BLaER1 (cell line): ENCODE results near the gene HTRA2.

Experiments
- H3K27ac ChIP-seq: shearing (Covaris generic); formaldehyde crosslinking; 2 replicates; pipeline ENCODE4 v1.8.1; 2022
- H3K27me3 ChIP-seq: shearing (Covaris generic); formaldehyde crosslinking; 2 replicates; pipeline ENCODE4 v1.8.1; 2022
- H3K36me3 ChIP-seq: shearing (Covaris generic); formaldehyde crosslinking; 2 replicates; pipeline ENCODE4 v1.8.1; 2022
- H3K4me1 ChIP-seq: shearing (Covaris generic); formaldehyde crosslinking; 2 replicates; pipeline ENCODE4 v1.8.1; 2022
- H3K4me2 ChIP-seq: shearing (Covaris generic); formaldehyde crosslinking; 2 replicates; pipeline ENCODE4 v1.8.1; 2022
- H3K4me3 ChIP-seq: shearing (Covaris generic); formaldehyde crosslinking; 2 replicates; pipeline ENCODE4 v1.8.1; 2022
- H3K9ac ChIP-seq: shearing (Covaris generic); formaldehyde crosslinking; 2 replicates; pipeline ENCODE4 v1.8.1; 2022
- H3K9me3 ChIP-seq: shearing (Covaris generic); formaldehyde crosslinking; 2 replicates; pipeline ENCODE4 v1.8.1; 2022
- H4K20me1 ChIP-seq: shearing (Covaris generic); formaldehyde crosslinking; 2 replicates; pipeline ENCODE4 v1.8.1; 2022
- Cebpa-rat ChIP-seq: shearing (Covaris generic); IDR thresholded peaks from 2 replicates; pipeline ENCODE4 v1.8.1; 2022

Gene HTRA2

DNA sequence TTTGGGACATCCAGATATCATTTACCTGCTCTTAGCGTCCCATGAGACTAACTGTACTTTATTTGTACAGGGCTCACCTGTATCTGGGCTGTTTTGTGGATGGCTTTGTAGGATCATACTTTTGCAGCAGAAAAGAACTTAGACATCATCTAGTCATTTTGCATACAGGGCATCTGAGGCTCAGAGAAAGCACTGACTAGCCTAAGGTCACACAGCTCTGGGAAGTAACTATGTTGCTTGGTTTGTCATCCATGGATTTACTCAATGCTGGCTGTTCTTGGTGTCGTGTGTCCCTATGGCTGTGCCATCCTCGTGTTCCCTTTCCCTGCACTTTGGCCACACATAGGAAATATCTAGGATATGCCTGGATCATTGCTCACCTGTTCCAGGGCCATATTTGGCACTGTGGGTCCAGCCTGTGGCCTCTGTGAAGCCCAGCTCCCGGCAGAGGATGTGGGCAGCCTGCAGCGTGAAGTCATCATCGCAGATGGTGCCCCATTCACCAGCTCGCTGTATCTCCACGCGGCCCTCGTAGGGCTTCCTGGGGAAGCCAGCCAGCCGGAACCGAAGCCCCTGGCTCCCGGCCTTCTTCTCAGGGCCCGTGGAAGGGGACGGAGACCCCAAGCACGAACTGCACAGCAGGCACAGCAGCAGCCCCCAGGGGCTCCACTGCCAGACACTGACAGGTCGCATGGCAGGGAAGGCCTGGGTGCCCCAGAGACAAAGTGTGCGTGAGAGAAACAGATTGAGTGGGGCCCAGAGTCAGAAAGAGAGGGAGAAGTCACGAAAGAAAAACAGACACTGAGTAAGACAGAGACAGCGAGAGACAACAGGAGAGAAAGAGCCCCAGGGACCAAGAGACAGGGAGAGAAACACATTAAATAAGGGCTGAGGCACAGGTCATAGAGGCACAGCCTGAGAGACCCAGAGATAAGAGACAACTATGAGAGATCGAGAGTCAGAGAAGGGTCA, 22.5 kb downstream of the HTRA2 start:
- Histone ChIP-seq H3K9ac (no peak overlapping the region; the same call in 1 of the 2 replicates), H4K20me1 (peaks cover 22% of the 10 kb centered on the region), H3K36me3 (peaks cover 21% of the 10 kb centered on the region), H3K4me1 (peaks cover 33% of the 10 kb centered on the region), H3K4me2 (peak overlapping the region; percentile 97), H3K4me3 (no peak overlapping the region), H3K27me3 (peaks cover 45% of the 10 kb centered on the region), H3K27ac (peak overlapping the region; percentile 80; the same call in 1 of the 2 replicates), H3K9me3 (peaks cover 20% of the 10 kb centered on the region)
- no peak for TF ChIP-seq Cebpa-rat

DNA sequence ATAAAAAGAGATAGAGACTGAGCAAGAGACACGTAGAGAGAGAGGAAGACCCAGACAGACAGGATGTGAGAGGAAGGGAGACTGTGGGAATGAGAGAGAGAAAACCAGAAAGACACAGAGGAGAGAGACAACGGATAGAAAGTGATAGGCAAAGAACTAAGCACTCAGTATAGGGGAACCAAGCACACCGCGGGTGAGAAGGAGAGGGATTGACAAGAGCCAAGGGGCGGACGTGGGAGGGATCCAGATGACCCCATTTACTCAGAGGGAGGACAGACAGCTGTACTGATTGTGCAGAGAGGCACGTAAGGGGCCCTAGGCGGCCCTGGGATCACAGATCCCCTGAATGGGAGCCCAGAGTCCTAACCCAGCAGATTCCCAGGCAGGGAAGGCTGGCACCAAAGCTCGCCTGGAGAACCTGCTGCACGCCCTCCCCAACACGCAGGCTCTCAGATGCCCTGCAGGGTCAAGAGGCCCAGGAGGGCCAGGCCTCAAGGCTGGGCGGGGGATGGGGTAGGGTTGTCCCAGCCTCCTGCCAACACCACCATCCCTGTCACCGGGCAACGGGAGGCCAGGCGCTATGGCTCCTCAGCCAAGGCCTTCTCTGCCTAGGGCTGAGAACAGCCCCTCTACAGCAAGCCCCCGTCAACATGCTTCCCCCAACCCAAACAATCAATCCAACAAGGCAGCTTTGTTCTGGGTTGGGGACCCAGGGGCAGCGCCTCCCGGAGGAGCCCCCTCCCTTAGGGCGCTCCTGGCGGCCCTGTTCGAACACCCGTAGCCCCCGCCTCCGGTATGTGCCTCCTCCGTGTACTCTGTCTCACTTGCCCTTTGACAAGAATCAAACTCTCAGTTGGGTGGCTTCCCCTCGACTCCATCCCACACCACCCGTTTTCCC, 23.4 kb downstream of the HTRA2 start:
- H3K4me2 ChIP-seq = peak overlapping the region; percentile 97
- peak overlapping the region; percentile 82 for H3K9ac ChIP-seq
- H4K20me1 ChIP-seq = peaks cover 31% of the 10 kb centered on the region
- peaks cover 28% of the 10 kb centered on the region for H3K36me3 ChIP-seq
- H3K4me1 ChIP-seq = peaks cover 33% of the 10 kb centered on the region
- peaks cover 36% of the 10 kb centered on the region for H3K27me3 ChIP-seq
- H3K9me3 ChIP-seq = peaks cover 20% of the 10 kb centered on the region
- H3K4me3 ChIP-seq = peak overlapping the region; percentile 92
- H3K27ac ChIP-seq = peak overlapping the region; percentile 80; the same call in 1 of the 2 replicates
- no peak for TF ChIP-seq Cebpa-rat

DNA sequence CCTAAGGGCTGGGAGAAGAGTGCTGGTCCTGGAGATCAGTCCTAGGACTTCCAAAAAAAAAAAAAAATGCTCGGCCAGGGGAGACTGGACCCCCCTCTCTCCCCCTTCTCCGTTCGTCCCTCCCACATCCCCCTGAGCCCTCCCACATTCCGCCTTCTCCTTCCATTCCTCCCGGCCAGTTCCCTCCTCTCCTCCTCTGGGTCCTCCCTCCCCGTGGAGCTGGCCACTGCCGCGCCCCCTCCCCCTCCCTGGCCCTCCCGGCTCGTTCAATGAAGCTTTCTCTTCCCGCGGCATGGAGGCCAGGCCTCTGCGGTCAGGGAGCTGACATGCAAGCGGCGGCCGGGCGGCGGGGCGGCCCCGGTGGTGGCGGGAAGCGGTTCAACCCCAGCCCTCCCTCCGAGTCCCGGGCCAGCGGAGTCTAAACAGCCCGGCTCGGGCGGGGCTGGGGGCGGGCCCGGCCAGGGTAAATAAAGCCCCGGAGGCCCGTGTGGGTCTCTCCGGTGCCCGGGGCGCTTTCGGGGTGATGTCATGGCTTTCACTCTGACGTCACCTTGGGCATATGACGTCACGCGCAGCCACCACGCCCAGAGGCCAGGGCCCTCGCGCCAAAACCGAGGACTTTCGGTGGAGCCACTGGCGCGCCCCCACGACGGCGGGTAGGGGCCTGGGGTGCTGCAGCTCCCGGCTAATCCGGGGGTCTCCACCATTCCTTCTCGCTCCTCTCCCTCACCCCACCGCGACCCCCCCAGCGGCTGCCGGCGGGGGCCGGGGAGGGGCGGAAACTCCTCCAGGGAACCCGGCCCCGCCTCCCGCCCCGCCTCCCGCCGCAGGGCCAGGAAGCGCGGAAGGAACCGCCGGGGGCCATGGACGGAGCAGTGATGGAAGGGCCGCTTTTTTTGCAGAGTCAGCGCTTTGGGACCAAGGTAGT, 24.4 kb downstream of the HTRA2 start, which contains the start of the genes DOK1 and LOXL3:
DOK1 (plus strand) TSS at position 829 of the 928 bp plus-strand sequence; CDS start at position 864, 35 bp downstream.
LOXL3 (minus strand) TSS at position 51 of the 928 bp plus-strand sequence. CDS start 1,308 bp downstream, outside the sequence.
- peak within 1 kb of the TSS; percentile 82 for H3K9ac ChIP-seq
- peak within 1 kb of the TSS; percentile 97 for H3K4me2 ChIP-seq
- peak within 1 kb of the TSS; percentile 92 for H3K4me3 ChIP-seq
- TF ChIP-seq Cebpa-rat = no peak
- H3K36me3 ChIP-seq = peaks cover 24% of the 10 kb centered on the region
- peaks cover 33% of the 10 kb centered on the region for H3K4me1 ChIP-seq
- peaks cover 31% of the 10 kb centered on the region for H4K20me1 ChIP-seq
- H3K27ac ChIP-seq = peak within 1 kb of the TSS; percentile 80
- peaks cover 10% of the 10 kb centered on the region for H3K9me3 ChIP-seq
- peaks cover 26% of the 10 kb centered on the region for H3K27me3 ChIP-seq

DNA sequence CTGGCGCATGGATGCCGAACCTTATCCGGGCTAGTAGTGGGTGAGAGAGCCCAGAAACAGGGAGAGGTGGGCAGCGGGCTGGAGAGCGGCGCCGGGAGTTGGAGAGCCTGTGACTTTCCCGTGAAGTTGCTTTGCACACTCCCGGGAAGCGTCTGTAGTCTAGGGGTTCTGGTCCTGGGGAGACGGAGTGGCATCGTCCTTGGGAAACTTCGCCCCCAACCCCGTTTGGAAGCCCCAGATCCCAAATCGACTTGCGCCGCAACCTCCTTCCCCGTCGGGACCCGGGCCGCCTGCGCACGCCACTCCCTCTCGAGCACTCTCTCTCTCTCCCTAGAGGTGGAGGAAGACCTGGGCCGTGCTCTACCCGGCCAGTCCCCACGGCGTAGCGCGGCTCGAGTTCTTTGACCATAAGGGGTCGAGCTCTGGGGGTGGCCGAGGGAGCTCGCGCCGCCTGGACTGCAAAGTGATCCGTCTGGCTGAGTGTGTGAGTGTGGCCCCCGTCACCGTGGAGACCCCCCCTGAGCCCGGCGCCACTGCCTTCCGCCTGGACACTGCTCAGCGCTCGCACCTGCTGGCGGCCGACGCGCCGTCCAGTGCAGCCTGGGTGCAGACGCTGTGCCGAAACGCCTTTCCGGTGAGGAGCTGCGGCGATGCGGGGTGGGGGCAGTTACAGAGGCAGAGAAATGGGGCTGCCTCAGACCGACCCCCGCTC, 25.2 kb downstream of the HTRA2 start:
- Histone ChIP-seq H3K4me2 (peak overlapping the region; percentile 97), H3K9me3 (peaks cover 2% of the 10 kb centered on the region; the same call in 1 of the 2 replicates), H3K4me1 (peaks cover 33% of the 10 kb centered on the region), H3K9ac (peak overlapping the region; percentile 82), H4K20me1 (peaks cover 31% of the 10 kb centered on the region), H3K27me3 (peaks cover 18% of the 10 kb centered on the region), H3K36me3 (peaks cover 20% of the 10 kb centered on the region), H3K4me3 (peak overlapping the region; percentile 92), H3K27ac (peak overlapping the region; percentile 80)
- no peak for TF ChIP-seq Cebpa-rat

DNA sequence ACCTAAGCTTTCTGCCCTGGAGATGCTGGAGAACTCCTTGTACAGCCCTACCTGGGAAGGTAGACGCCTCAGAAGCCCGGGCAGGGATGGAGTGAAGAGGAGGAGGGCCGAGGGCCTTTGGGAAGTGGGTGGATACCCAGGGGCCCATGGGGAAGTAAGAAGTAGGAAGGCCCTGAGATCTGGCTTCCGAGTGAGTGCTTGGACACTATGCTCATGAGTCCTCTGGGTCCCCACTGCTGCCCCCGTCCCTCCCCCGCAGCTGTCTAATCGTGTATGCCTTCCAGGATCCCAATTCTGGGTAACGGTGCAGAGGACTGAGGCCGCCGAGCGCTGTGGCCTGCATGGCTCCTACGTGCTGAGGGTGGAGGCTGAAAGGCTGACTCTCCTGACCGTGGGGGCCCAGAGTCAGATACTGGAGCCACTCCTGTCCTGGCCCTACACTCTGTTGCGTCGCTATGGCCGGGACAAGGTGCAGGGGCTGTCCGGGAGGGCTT, 25.9 kb downstream of the HTRA2 start:
- Histone ChIP-seq H3K4me2 (peak overlapping the region; percentile 97), H3K27me3 (peaks cover 13% of the 10 kb centered on the region), H3K4me1 (peaks cover 39% of the 10 kb centered on the region), H4K20me1 (peaks cover 31% of the 10 kb centered on the region), H3K9me3 (no peaks in the 10 kb centered on the region), H3K27ac (no peak overlapping the region), H3K9ac (peak overlapping the region; percentile 82), H3K4me3 (peak overlapping the region; percentile 92), H3K36me3 (peaks cover 20% of the 10 kb centered on the region)
- no peak for TF ChIP-seq Cebpa-rat

DNA sequence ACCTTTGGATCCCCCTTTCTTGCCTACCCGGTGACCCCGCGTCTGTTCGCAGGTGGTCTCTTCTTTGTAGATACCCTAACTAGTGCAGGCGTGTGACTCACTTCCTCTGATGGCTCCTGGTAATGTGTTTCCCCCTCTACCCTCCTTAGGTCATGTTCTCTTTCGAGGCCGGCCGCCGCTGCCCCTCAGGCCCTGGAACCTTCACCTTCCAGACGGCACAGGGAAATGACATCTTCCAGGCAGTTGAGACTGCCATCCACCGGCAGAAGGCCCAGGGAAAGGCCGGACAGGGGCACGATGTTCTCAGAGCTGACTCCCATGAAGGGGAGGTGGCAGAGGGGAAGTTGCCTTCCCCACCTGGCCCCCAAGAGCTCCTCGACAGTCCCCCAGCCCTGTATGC, 26.4 kb downstream of the HTRA2 start:
- H3K27me3 ChIP-seq = peaks cover 9% of the 10 kb centered on the region
- H3K4me1 ChIP-seq = peaks cover 40% of the 10 kb centered on the region
- peaks cover 20% of the 10 kb centered on the region for H3K36me3 ChIP-seq
- H3K9ac ChIP-seq = no peak overlapping the region
- peaks cover 31% of the 10 kb centered on the region for H4K20me1 ChIP-seq
- TF ChIP-seq Cebpa-rat = no peak
- H3K4me2 ChIP-seq = peak overlapping the region; percentile 97; the same call in 1 of the 2 replicates
- H3K27ac ChIP-seq = no peak overlapping the region
- H3K9me3 ChIP-seq = no peaks in the 10 kb centered on the region
- no peak overlapping the region for H3K4me3 ChIP-seq

DNA sequence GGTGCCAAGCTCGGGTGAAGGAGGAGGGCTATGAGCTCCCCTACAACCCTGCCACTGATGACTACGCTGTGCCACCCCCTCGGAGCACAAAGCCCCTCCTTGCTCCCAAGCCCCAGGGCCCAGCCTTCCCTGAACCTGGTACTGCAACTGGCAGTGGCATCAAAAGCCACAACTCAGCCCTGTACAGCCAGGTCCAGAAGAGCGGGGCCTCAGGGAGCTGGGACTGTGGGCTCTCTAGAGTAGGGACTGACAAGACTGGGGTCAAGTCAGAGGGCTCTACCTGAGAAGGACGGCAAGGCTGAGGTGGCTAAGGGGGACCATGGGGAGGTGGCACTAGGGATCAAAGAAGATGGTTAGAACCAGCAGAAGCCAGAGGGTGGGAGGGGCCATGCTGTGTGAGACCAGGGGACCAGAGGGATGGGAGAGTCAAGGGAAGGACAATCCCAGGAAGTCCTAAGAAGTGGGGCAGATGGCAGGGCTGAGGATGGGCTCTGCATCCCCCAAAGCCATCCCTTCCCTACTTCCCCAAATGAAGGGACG, 27.2 kb downstream of the HTRA2 start:
- H3K36me3 ChIP-seq = peaks cover 20% of the 10 kb centered on the region
- H3K4me1 ChIP-seq = peaks cover 35% of the 10 kb centered on the region
- no peak overlapping the region for H3K4me2 ChIP-seq
- H3K9ac ChIP-seq = no peak overlapping the region
- TF ChIP-seq Cebpa-rat = no peak
- H4K20me1 ChIP-seq = peaks cover 31% of the 10 kb centered on the region
- H3K9me3 ChIP-seq = no peaks in the 10 kb centered on the region
- H3K27ac ChIP-seq = no peak overlapping the region
- no peak overlapping the region for H3K4me3 ChIP-seq
- H3K27me3 ChIP-seq = 0 out of 2 replicates have a peak, but pooled peaks cover 3% of the 10 kb centered on the region
